Ectodermal cell (in vitro differentiated cells): ENCODE results near the gene AOAH.

Source experiments
- H3K27ac ChIP-seq: 2 replicates; pipeline ENCODE4 v1.7.0; 2013; ENCODE audit warnings: mild to moderate bottlenecking, low read depth, low read length; ENCODE audit not compliant: insufficient read depth, poor library complexity, severe bottlenecking
- H3K27me3 ChIP-seq: 2 replicates; pipeline ENCODE4 v1.7.0; 2013; ENCODE audit warnings: mild to moderate bottlenecking, low read length; ENCODE audit not compliant: insufficient read depth, control insufficient read depth, poor library complexity, severe bottlenecking
- H3K36me3 ChIP-seq: one replicate; pipeline ENCODE4 v1.7.0; 2013; ENCODE audit warnings: low read length; ENCODE audit not compliant: control insufficient read depth, insufficient read depth
- H3K4me1 ChIP-seq: one replicate; pipeline ENCODE4 v1.7.0; 2013; ENCODE audit warnings: low read length; ENCODE audit not compliant: control insufficient read depth, insufficient read depth
- H3K4me3 ChIP-seq: 2 replicates; pipeline ENCODE4 v1.7.0; 2013; ENCODE audit warnings: low read depth, low read length, control low read depth; ENCODE audit not compliant: insufficient read depth
- H3K9me3 ChIP-seq: 2 replicates; pipeline ENCODE4 v1.7.0; 2013; ENCODE audit warnings: mild to moderate bottlenecking, low read length, moderate library complexity; ENCODE audit not compliant: control insufficient read depth
- WGBS, 2 experiments: methylation state at CpG; one replicate each; pipeline ENCODE4 v1.1.7; 2013; ENCODE audit warnings: missing lambda C conversion rate in 2 of 2; 5-methylcytosine and 5-hydroxymethylcytosine counted together

Gene AOAH

DNA sequence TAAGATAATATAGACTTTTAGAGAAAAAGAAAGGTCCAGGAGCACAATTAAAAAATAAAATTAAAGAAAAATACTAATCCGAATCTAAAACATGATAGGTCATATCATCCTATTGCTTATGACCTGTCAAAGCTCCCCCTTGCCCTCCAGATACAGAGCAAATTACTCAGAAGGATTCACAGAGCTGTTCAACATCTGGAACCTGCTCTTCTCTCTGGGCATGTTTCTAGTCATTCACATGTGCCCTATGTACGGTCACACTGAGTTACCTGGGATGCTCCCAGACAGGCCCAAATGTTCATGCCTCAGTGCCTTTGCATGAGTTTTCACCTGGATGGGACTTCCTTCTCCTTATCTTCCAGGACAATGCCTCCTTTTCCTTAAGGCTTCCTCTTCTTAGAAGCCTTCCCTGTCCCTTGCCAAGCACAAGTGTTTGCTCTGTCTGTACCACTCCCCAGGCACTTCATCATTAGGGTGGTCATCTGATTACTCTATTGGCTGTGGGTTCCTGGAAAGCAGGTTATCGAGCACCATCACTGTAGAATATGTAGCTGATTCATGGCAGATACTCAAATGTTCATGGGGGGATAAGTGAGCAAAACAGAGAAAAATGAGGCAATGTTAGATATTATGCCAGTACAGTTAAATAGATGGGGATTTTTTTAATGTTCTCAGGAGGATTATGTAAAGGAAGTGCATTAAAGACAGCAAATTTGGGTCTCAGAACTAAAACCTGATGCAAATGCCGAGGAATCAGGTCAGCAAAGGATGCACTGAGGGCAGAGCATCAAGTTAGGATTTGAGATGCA, 12.0 kb upstream of the AOAH start:
- H3K27ac ChIP-seq: no peak overlapping the region
- H3K36me3 ChIP-seq: no peaks in the 10 kb centered on the region
- 94% methylated on average over 4 of the region's 4 CpGs for WGBS, 2 experiments

DNA sequence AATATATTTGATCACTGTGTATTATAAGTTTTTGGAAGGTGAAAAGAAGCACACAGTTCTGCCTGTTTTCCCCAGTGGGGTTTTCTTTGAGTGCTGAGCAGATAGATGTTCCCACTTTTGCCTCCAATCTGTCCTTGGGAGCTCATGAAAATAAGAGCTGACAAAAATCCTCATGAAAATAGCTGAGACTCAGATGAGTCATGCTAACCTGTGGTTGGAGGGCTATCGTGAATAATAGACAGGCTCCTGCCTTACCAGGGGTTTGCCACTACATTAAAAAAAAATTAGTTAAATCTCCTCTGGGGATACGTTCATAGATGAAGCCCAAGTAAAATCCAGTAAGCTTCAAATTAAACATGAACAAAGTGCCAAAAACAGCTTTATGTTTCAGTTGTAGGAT, 10.9 kb upstream of the AOAH start:
- no peak overlapping the region for H3K27ac ChIP-seq
- 96 to 97% methylated on average over 2 of the region's 2 CpGs for WGBS, 2 experiments
- no peaks in the 10 kb centered on the region for H3K27me3 ChIP-seq
- no peaks in the 10 kb centered on the region for H3K4me1 ChIP-seq
- H3K9me3 ChIP-seq: no peaks in the 10 kb centered on the region
- no peaks in the 10 kb centered on the region for H3K36me3 ChIP-seq
- H3K4me3 ChIP-seq: no peak overlapping the region

More for the DNA sequence above, 12.0 kb upstream of the AOAH start:
- Histone ChIP-seq H3K27me3 (no peaks in the 10 kb centered on the region), H3K4me3 (no peak overlapping the region), H3K4me1 (no peaks in the 10 kb centered on the region), H3K9me3 (no peaks in the 10 kb centered on the region)

DNA sequence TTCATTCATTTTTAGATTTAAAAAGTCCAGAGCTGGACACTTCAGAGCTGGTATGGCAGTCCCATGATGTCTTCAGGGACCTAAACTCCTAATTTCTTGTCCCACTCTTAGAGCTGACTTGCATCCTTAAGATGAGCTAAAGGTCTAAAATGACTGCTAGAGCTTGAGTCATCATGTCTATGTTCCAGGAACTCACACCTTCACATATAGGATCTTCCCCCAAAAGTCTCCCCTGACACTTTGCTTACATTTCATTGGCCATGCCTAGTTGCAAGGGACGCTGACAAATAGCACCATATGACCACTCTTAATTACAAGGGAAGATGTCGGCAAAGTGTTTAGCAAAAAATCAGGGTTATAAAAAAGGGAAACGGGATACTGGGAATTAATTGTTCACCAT, 10.4 kb upstream of the AOAH start:
- Histone ChIP-seq H3K4me1 (no peaks in the 10 kb centered on the region), H3K27me3 (no peaks in the 10 kb centered on the region), H3K36me3 (no peaks in the 10 kb centered on the region), H3K4me3 (no peak overlapping the region), H3K27ac (no peak overlapping the region), H3K9me3 (no peaks in the 10 kb centered on the region)
- WGBS, 2 experiments: 86 to 100% methylated on average over 1 to 3 of the region's 3 CpGs

DNA sequence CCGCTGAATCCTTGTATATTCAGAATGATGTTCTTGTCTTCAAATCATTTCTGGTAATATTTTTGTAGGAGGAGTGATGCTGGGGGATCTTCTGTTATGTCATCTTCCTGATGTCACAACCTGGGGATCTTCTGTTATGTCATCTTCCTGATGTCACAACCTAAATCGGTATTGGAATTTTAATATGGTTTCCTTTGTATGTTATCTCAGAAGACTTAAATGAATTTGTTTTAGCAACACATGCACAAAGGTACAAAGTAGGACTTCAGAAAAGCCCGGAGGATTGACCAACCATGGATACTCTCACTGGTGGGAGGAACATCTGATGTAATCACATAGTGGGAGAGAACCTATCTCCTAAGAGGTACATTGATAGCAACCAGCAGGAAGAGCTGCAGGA, 9.1 kb upstream of the AOAH start:
- 93 to 98% methylated on average over 3 of the region's 3 CpGs for WGBS, 2 experiments
- no peak overlapping the region for H3K4me3 ChIP-seq
- no peaks in the 10 kb centered on the region for H3K36me3 ChIP-seq
- no peak overlapping the region for H3K27ac ChIP-seq
- H3K4me1 ChIP-seq: no peaks in the 10 kb centered on the region
- no peaks in the 10 kb centered on the region for H3K27me3 ChIP-seq
- H3K9me3 ChIP-seq: no peaks in the 10 kb centered on the region

DNA sequence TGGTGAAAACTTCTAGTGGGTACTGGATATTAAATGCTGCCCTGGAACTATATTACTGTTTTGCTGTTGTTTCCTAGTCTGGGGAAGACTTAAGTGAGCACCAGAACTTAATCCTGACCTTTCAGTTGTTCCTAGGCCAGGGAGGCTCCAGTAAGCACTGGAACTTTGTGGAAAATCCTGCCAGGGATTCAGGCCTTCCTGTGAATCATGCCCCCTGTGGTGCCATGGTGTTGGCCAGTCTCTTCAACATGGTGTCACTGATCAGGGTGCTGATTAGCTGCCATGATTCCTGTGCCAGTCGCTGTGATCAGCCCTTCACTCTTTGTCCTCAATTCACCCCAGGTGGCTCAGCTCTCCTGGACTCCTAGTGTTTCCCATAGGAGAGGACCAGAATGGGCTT, 8.5 kb upstream of the AOAH start:
- H3K36me3 ChIP-seq: no peaks in the 10 kb centered on the region
- H3K27ac ChIP-seq: no peak overlapping the region
- 86 to 95% methylated on average over 1 of the region's 1 CpG for WGBS, 2 experiments
- H3K4me3 ChIP-seq: no peak overlapping the region
- H3K9me3 ChIP-seq: no peaks in the 10 kb centered on the region
- H3K27me3 ChIP-seq: no peaks in the 10 kb centered on the region
- H3K4me1 ChIP-seq: no peaks in the 10 kb centered on the region

DNA sequence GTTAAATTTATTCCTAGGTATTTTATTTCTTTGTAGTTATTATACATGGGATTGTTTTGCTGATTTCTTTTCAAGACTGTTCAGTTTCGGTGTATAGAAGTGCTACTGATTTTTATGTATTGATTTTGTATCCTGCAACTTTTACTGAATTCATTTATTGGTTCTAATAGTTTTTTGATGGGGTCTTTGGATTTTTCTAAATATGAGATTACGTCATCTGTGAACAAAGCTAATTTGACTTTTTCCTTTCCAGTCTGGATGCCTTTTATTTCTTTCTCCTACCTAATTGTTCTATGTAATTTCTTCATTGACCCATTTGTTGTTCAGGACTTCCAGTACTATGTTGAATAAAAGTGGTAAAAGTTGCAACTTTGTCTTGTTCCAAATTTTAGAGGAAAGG, 5.8 kb upstream of the AOAH start:
- Histone ChIP-seq H3K4me1 (peaks cover 8% of the 10 kb centered on the region), H3K36me3 (no peaks in the 10 kb centered on the region), H3K27me3 (no peaks in the 10 kb centered on the region), H3K27ac (no peak overlapping the region), H3K4me3 (no peak overlapping the region), H3K9me3 (no peaks in the 10 kb centered on the region)
- WGBS, 2 experiments: 89 to 95% methylated on average over 2 of the region's 2 CpGs

DNA sequence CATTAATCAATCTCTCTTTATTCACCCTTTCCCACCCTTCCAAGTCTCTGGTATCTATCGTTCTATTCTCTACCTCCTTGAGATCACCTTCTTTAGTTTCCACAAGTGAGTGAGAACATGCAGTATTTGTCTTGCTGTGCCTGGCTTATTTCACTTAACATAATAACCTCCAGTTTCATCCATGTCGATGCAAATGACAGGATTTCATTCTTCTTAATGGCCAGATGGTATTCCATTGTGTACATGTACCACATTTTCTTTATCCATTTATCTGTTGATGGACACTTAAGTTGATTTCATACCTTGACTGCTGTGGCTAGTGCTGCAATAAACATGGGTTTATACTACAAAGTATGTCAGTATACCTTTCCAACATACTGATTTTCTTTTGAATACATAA, 3.8 kb upstream of the AOAH start:
- Histone ChIP-seq H3K4me1 (peaks cover 8% of the 10 kb centered on the region), H3K9me3 (no peaks in the 10 kb centered on the region), H3K36me3 (no peaks in the 10 kb centered on the region), H3K27me3 (no peaks in the 10 kb centered on the region), H3K27ac (no peak overlapping the region), H3K4me3 (no peak overlapping the region)
- WGBS, 2 experiments: 88 to 94% methylated on average over 2 of the region's 2 CpGs

DNA sequence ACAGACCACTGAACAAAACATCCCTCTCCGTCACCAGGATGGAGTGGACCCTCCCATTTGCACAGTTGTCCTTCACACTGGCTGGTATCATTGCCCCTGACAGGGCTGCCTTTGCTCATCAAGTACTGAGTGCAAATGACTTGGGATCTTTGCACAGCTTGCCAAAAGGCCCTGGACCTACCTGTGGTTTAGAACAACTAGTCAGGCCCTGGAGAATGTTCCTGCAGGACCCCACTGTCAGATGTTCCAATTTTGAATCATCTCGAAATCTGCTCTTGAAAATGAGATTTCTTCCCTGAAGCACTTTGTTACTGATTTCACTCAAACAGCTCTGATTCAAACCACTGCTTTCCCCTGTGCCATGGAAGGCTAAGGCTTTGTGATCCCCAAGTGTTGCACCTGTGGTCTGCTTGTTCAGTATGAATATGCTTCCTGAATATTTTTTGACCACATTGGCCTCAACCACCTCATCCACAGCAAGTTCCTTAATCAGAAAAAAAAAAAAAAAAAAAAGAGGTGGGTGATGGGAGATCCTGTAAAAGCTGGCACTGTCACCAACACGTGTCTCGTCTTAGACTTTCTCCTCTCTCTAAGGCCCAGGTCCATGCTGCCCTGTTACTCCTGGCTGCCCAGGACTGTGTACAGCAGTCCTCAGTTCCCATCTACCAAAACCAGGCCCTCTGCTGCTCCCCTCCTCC, 2.7 kb upstream of the AOAH start:
- Histone ChIP-seq H3K36me3 (no peaks in the 10 kb centered on the region), H3K4me3 (no peak overlapping the region), H3K27ac (no peak overlapping the region), H3K4me1 (peaks cover 8% of the 10 kb centered on the region), H3K9me3 (no peaks in the 10 kb centered on the region), H3K27me3 (no peaks in the 10 kb centered on the region)
- WGBS, 2 experiments: 90 to 91% methylated on average over 4 of the region's 4 CpGs

DNA sequence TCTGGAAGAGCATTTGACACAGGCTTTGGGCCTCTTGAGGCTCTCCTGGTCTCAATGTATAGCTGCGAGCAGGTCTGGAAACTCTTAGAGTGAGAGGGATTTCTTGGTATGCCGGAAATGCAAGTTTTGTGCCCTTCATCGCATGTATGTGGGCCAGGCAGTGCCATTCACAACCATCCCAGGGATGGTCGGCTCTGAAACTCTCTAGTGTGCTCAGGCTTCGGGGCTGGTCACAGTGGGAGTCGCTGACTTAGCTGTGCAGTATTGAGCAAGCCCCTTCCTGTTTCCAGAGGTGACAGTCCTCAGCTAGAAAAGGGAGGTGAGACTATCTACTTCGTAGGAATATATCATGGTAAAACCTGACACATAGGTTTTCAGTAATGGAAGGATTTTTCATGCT, 2.0 kb upstream of the AOAH start:
- H3K27me3 ChIP-seq: no peaks in the 10 kb centered on the region
- no peak overlapping the region for H3K4me3 ChIP-seq
- H3K4me1 ChIP-seq: peaks cover 8% of the 10 kb centered on the region
- no peaks in the 10 kb centered on the region for H3K36me3 ChIP-seq
- 92 to 94% methylated on average over 7 of the region's 7 CpGs for WGBS, 2 experiments
- H3K27ac ChIP-seq: no peak overlapping the region
- H3K9me3 ChIP-seq: no peaks in the 10 kb centered on the region

DNA sequence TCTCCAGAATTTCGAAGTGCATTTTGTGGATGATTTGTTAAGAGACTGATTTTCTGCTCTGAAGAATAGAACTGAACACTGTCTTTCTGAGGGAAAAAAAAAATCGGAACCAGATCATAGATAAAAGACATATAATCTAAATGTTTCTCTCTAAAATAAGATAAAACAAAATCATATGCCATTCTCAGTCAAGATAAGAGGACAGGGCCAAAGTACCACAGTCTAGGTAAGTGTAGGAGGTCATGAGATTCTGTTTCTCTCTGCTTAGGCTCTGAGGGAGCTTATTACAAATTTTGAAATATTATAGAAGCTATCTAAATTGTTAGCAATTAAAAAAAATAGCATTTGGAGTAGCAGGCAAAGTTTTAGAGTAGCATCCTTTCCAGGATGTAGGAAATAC, 702 bp upstream of the AOAH start:
- no peaks in the 10 kb centered on the region for H3K27me3 ChIP-seq
- H3K4me3 ChIP-seq: no peak overlapping the region
- no peak overlapping the region for H3K27ac ChIP-seq
- WGBS, 2 experiments: 83 to 90% methylated on average over 1 of the region's 2 CpGs
- H3K36me3 ChIP-seq: no peaks in the 10 kb centered on the region
- no peaks in the 10 kb centered on the region for H3K9me3 ChIP-seq
- H3K4me1 ChIP-seq: peaks cover 8% of the 10 kb centered on the region
